CD14-positive monocyte (primary cell): ENCODE measurements around the gene TAS1R1. TPM values are rescaled to one million over a fixed set of nuclear protein-coding genes. Genes with fewer than 3 reads are reported as not detected.

Experiments
- DNase-seq, 3 donors: peaks; one replicate each; pipeline ENCODE4 v3.0.0-alpha.2; 2011 to 2022
- H2AFZ ChIP-seq: 2 replicates; pipeline ENCODE4 v1.6.0; 2012; ENCODE audit warnings: mild to moderate bottlenecking, low read depth, low read length, inconsistent platforms; ENCODE audit not compliant: insufficient read depth, poor library complexity, severe bottlenecking
- H3K27ac ChIP-seq, 2 donors: 1 replicate in 1 of 2; 2 replicates in 1 of 2; pipeline ENCODE4 v1.5.1; 2012 to 2013; ENCODE audit warnings: low read length in 2 of 2, control low read depth in 1 of 2, inconsistent platforms in 1 of 2, low read depth in 1 of 2, mild to moderate bottlenecking in 1 of 2
- H3K27me3 ChIP-seq, 2 donors: one replicate each; pipeline versions ENCODE4 v1.6.0 to v1.6.1; 2011 to 2013; ENCODE audit warnings: low read length in 2 of 2; ENCODE audit not compliant: control insufficient read depth in 2 of 2, insufficient read depth in 2 of 2
- H3K36me3 ChIP-seq, 2 donors: replicated peaks in 1 of 2; 1 replicate in 1 of 2; 2 replicates in 1 of 2; pipeline versions ENCODE4 v1.5.1 to v1.6.1; 2012 to 2013; ENCODE audit warnings: low read length in 2 of 2, control low read depth in 1 of 2, inconsistent platforms in 1 of 2, mild to moderate bottlenecking in 1 of 2; ENCODE audit not compliant: insufficient read depth in 2 of 2, control insufficient read depth in 1 of 2
- H3K4me1 ChIP-seq, 2 donors: 1 replicate in 1 of 2; 2 replicates in 1 of 2; pipeline versions ENCODE4 v1.5.1 to v1.6.1; 2012 to 2013; ENCODE audit warnings: low read length in 2 of 2, control low read depth in 1 of 2, inconsistent platforms in 1 of 2, mild to moderate bottlenecking in 1 of 2, moderate library complexity in 1 of 2; ENCODE audit not compliant: insufficient read depth in 2 of 2, control insufficient read depth in 1 of 2
- H3K4me2 ChIP-seq: replicated peaks from 2 replicates; pipeline ENCODE3; 2012; ENCODE audit warnings: low read length, moderate library complexity, mild to moderate bottlenecking; ENCODE audit not compliant: poor library complexity, severe bottlenecking; ENCODE audit errors: extremely low read depth
- H3K4me3 ChIP-seq, 3 experiments: fragments of 200-600 bp in 1 of 3; sonication (generic) in 1 of 3; replicated peaks in 1 of 3; 1 replicate in 2 of 3; 2 replicates in 1 of 3; pipeline ENCODE4 v1.5.1; 2011 to 2013; ENCODE audit warnings: low read length in 3 of 3, mild to moderate bottlenecking in 3 of 3, control low read depth in 2 of 3, low read depth in 2 of 3, inconsistent platforms in 1 of 3, moderate library complexity in 1 of 3
- H3K79me2 ChIP-seq: 2 replicates; pipeline ENCODE4 v1.6.0; 2012; ENCODE audit warnings: mild to moderate bottlenecking, control low read depth, inconsistent platforms, low read length, moderate library complexity; ENCODE audit not compliant: insufficient read depth
- H3K9ac ChIP-seq: 2 replicates; pipeline ENCODE4 v1.6.0; 2017; ENCODE audit warnings: low read length, mild to moderate bottlenecking; ENCODE audit not compliant: insufficient read depth, poor library complexity, severe bottlenecking
- H3K9me3 ChIP-seq, 2 donors: replicated peaks in 1 of 2; 1 replicate in 1 of 2; 2 replicates in 1 of 2; pipeline versions ENCODE4 v1.5.1 to v1.6.1; 2012 to 2013; ENCODE audit warnings: low read length in 2 of 2, control low read depth in 1 of 2; ENCODE audit not compliant: control insufficient read depth in 1 of 2, insufficient read depth in 1 of 2
- H4K20me1 ChIP-seq: 2 replicates; pipeline ENCODE4 v1.6.0; 2012; ENCODE audit warnings: mild to moderate bottlenecking, low read length, control low read depth, moderate library complexity; ENCODE audit not compliant: insufficient read depth
- H3K27ac Mint-ChIP-seq, 7 donors: one replicate each; pipeline ENCODE4 v1.8.0; 2020; ENCODE audit warnings: mild to moderate bottlenecking in 7 of 7, mixed read lengths in 7 of 7, moderate library complexity in 6 of 7, inconsistent platforms in 2 of 7
- H3K27me3 Mint-ChIP-seq, 3 donors: one replicate each; pipeline ENCODE4 v1.8.0; 2021 to 2022; ENCODE audit warnings: low read depth in 3 of 3, mild to moderate bottlenecking in 3 of 3, mixed read lengths in 3 of 3, moderate library complexity in 3 of 3, inconsistent platforms in 1 of 3
- H3K36me3 Mint-ChIP-seq, 2 donors: one replicate each; pipeline ENCODE4 v1.8.0; 2020; ENCODE audit warnings: mixed read lengths in 2 of 2, inconsistent platforms in 1 of 2, mild to moderate bottlenecking in 1 of 2
- H3K4me1 Mint-ChIP-seq: one replicate; pipeline ENCODE4 v1.8.0; 2020; ENCODE audit warnings: mild to moderate bottlenecking, mixed read lengths
- H3K4me3 Mint-ChIP-seq, 2 donors: one replicate each; pipeline ENCODE4 v1.8.0; 2020; ENCODE audit warnings: mild to moderate bottlenecking in 2 of 2, mixed read lengths in 2 of 2, moderate library complexity in 1 of 2
- H3K9me3 Mint-ChIP-seq, 7 donors: one replicate each; pipeline ENCODE4 v1.8.0; 2020 to 2022; ENCODE audit warnings: mixed read lengths in 7 of 7, mild to moderate bottlenecking in 6 of 7, moderate library complexity in 6 of 7, inconsistent platforms in 2 of 7
- CTCF ChIP-seq: fragments of 200-600 bp; IDR thresholded peaks from one replicate; pipeline ENCODE4 v1.8.0; 2022; ENCODE audit warnings: antibody characterized with exemption, mild to moderate bottlenecking
- WGBS: methylation state at CpG from one replicate; pipeline ENCODE4 v1.1.5; 2013; ENCODE audit warnings: missing lambda C conversion rate; ENCODE audit not compliant: insufficient coverage; 5-methylcytosine and 5-hydroxymethylcytosine counted together
- intact Hi-C, 2 donors: fragments of 100-400 bp; cut with micrococcal nuclease; formaldehyde crosslinking; loops; one replicate each; pipeline versions ENCODE4 v1.15.0 to v1.15.1; 2023
- polyA plus RNA-seq, 3 donors: library from polyadenylated mRNA; depleted of rRNA in 1 of 3; unstranded in 2 of 3; stranded (reverse) in 1 of 3; fragments of 300-500 nt in 2 of 3; fragments of >200 nt in 1 of 3; fragmentation: Illumina TruSeq in 2 of 3; gene quantifications; 1 replicate in 2 of 3; 2 replicates in 1 of 3; pipeline ENCODE4 v1.2.3, GENCODE V29; 2012 to 2021

Gene TAS1R1
- polyA plus RNA-seq, 3 donors, result not detected

DNA sequence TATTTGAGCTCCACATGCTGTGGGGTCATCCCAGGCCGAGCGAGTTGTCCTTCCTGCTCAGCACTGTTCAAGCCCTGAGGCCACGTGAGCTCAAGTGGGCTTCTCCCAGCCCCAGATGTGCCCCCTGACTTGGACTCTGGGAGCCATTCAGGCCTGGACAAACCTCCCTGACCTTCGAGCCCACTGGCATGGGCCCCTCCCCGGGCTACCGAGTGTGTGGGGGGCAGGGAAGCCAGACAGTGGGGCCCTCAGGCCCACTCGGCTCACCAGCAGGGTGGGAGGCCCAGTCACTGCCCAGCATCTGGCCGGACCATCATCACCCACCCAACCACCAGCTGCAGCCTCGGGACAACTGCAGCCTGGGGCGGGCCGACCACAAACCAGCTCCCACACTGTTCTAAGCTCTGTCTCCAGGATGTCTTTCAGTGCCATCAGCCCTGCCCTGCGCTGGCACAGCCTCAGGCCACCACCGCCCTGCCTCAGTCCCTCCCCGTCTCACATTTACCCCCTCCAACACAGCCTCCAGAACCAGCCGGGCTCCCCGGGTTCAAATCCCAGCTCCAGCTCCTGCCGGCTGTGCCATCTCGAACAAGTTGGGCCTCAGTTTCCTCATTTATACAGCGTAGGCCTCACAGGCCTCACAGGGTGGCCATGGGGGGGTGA, 42.7 kb upstream of the TAS1R1 start:
- Histone ChIP-seq H3K9ac (no peak overlapping the region), H3K27ac (no peak overlapping the region), H3K4me1 (peaks cover 0 to 3% of the 10 kb centered on the region in 2 donors), H3K4me2 (no peak overlapping the region), H3K9me3 (no peaks in the 10 kb centered on the region), H3K36me3 (no peaks in the 10 kb centered on the region), H3K27me3 (no peaks in the 10 kb centered on the region), H3K4me3 (no peak overlapping the region), H2AFZ (no peak overlapping the region), H3K79me2 (no peaks in the 10 kb centered on the region), H4K20me1 (no peaks in the 10 kb centered on the region)
- H3K27ac Mint-ChIP-seq, result no peak overlapping the region
- H3K27me3 Mint-ChIP-seq, result peaks cover 1 to 5% (median 5%) of the 10 kb centered on the region in 3 donors
- no peak overlapping the region for H3K4me3 Mint-ChIP-seq
- H3K4me1 Mint-ChIP-seq, result peaks cover 2% of the 10 kb centered on the region
- no peak for DNase-seq
- intact Hi-C loops, result no loop called here
- TF ChIP-seq CTCF, result no peak
- WGBS, result 93% methylated on average over 14 of the region's 19 CpGs
- no peaks in the 10 kb centered on the region for H3K36me3 Mint-ChIP-seq
- no peaks in the 10 kb centered on the region for H3K9me3 Mint-ChIP-seq

GRCh38 chr1:6512908-6513280, 42.2 kb upstream of the TAS1R1 start:
- no peak for TF ChIP-seq CTCF
- Histone ChIP-seq H3K4me3 (no peak overlapping the region), H2AFZ (no peak overlapping the region), H3K27me3 (no peaks in the 10 kb centered on the region), H3K27ac (no peak overlapping the region), H3K9ac (no peak overlapping the region), H3K9me3 (no peaks in the 10 kb centered on the region), H3K4me1 (peaks cover 0 to 3% of the 10 kb centered on the region in 2 donors), H3K4me2 (no peak overlapping the region), H3K36me3 (no peaks in the 10 kb centered on the region), H3K79me2 (no peaks in the 10 kb centered on the region), H4K20me1 (no peaks in the 10 kb centered on the region)
- intact Hi-C loops, result no loop called here
- no peak for DNase-seq
- Mint-ChIP-seq H3K4me3 (no peak overlapping the region), H3K36me3 (no peaks in the 10 kb centered on the region), H3K4me1 (peaks cover 2% of the 10 kb centered on the region), H3K9me3 (no peaks in the 10 kb centered on the region), H3K27ac (no peak overlapping the region), H3K27me3 (peaks cover 1 to 5% (median 5%) of the 10 kb centered on the region in 3 donors)
- 97% methylated on average over 6 of the region's 8 CpGs for WGBS
